ENCODE results near the gene TIGIT.

Gene TIGIT

DNA sequence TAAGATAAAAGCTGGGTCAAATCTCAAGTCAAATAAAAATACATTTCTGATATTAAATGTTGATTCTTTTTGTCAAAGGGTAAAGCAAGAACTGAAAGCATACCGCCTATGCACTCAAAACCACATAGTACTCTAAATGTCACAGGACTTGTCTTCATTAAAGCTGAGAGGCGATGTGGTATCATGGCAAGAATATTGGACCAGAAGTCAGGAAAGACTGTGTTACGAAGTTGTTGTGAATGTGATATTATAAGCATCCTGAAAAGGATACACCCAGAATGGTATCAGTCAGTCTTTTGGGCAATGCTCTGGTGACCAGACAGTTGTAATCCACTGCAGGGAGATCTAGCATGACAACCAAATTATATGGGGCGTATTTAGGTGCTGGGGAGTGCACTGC, 33.8 kb downstream of the TIGIT start:
- no peak overlapping the region for H3K27ac ChIP-seq (ENCODE audit: insufficient read depth in 1 of 2, low read depth in 1 of 2, low read length in 2 of 2, poor library complexity in 1 of 2, severe bottlenecking in 2 of 2)
- H3K9me3 ChIP-seq (ENCODE audit: control extremely low read depth in 1 of 5, control insufficient read depth in 4 of 5, insufficient read depth in 2 of 5, low read depth in 1 of 5, low read length in 4 of 5): peaks cover 0 to 3% (median 0%) of the 10 kb centered on the region in 5 experiments
- ChIA-PET CTCF (no interaction called here), POLR2A (no interaction called here)
- 89% methylated on average over 1 of the region's 4 CpGs for WGBS (ENCODE audit: insufficient coverage)
- no peaks in the 10 kb centered on the region for H3K4me1 ChIP-seq (ENCODE audit: control extremely low read depth in 1 of 4, control insufficient read depth in 4 of 4, insufficient read depth in 4 of 4, low read length in 3 of 4)
- no peaks in the 10 kb centered on the region for H3K27me3 ChIP-seq (replicated peaks in 2 of 5; ENCODE audit: control insufficient read depth in 4 of 5, insufficient read depth in 5 of 5, low read length in 4 of 5)
- H3K4me3 ChIP-seq (ENCODE audit: control insufficient read depth in 1 of 7, extremely low read depth in 1 of 7, insufficient read depth in 4 of 7, low read depth in 2 of 7, low read length in 6 of 7): no peak overlapping the region
- DNase-seq: no peak
- peaks cover 0 to 14% (median 6%) of the 10 kb centered on the region in 4 experiments for H3K36me3 ChIP-seq (ENCODE audit: control insufficient read depth in 4 of 4, insufficient read depth in 4 of 4, low read length in 3 of 4)

DNA sequence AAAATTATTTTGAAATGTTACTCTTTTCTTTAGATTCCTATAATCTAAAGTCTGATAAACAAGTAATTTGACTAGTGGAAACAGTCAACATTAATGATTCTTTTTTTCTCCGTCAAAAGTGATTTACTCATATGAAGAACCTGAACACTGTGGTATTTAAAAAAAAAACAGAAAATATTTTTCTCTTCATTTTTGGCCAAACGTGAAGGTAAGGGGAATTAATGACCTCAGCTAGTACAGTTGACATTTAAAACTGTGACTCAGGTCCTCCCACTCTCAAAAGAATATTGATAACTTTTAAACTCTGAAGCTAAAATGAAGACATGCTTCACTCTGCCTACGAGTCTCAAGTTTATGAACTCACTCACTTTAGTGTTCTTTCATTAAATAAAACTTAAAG, 34.5 kb downstream of the TIGIT start:
- no peak overlapping the region for H3K27ac ChIP-seq (ENCODE audit: insufficient read depth in 1 of 2, low read depth in 1 of 2, low read length in 2 of 2, poor library complexity in 1 of 2, severe bottlenecking in 2 of 2)
- no peaks in the 10 kb centered on the region for H3K27me3 ChIP-seq (replicated peaks in 2 of 5; ENCODE audit: control insufficient read depth in 4 of 5, insufficient read depth in 5 of 5, low read length in 4 of 5)
- H3K9me3 ChIP-seq (ENCODE audit: control extremely low read depth in 1 of 5, control insufficient read depth in 4 of 5, insufficient read depth in 2 of 5, low read depth in 1 of 5, low read length in 4 of 5): peaks cover 0 to 3% (median 0%) of the 10 kb centered on the region in 5 experiments
- H3K4me1 ChIP-seq (ENCODE audit: control extremely low read depth in 1 of 4, control insufficient read depth in 4 of 4, insufficient read depth in 4 of 4, low read length in 3 of 4): no peaks in the 10 kb centered on the region
- CTCF ChIA-PET: no interaction called here
- no peak overlapping the region for H3K4me3 ChIP-seq (ENCODE audit: control insufficient read depth in 1 of 7, extremely low read depth in 1 of 7, insufficient read depth in 4 of 7, low read depth in 2 of 7, low read length in 6 of 7)
- POLR2A ChIA-PET: no interaction called here
- H3K36me3 ChIP-seq (ENCODE audit: control insufficient read depth in 4 of 4, insufficient read depth in 4 of 4, low read length in 3 of 4): peaks cover 0 to 17% (median 6%) of the 10 kb centered on the region in 4 experiments
- no CpG with 5 or more reads among the region's 3 CpGs for WGBS (ENCODE audit: insufficient coverage)
- no peak for DNase-seq

DNA sequence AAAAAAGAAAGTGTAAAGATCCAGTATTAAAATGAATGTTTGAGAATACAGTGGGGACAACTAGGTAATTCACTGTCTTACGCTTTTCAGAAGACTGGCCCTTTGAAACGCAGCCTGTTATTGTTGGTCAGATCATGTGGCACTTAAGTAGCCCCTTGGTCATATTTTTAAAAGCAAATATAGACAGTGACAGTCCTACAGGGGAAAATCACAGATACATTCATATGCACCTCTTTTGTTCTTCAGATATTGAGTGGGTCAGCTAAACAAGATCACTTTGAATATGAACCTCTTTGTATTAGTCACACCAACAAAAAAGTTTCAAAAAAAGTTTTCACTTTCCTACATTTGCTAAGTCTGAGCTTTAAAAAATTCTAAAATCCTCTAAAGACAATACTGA, 36.0 kb downstream of the TIGIT start:
- no peaks in the 10 kb centered on the region for H3K4me1 ChIP-seq (ENCODE audit: control extremely low read depth in 1 of 4, control insufficient read depth in 4 of 4, insufficient read depth in 4 of 4, low read length in 3 of 4)
- WGBS (ENCODE audit: insufficient coverage): 100% methylated on average over 2 of the region's 2 CpGs
- POLR2A ChIA-PET: interaction anchor here (0.6 kb wide), 1 partner anchor 18 kb away, joined by 3 read pairs; no protein-coding TSS in a partner anchor
- peaks cover 0 to 3% (median 0%) of the 10 kb centered on the region in 5 experiments for H3K9me3 ChIP-seq (ENCODE audit: control extremely low read depth in 1 of 5, control insufficient read depth in 4 of 5, insufficient read depth in 2 of 5, low read depth in 1 of 5, low read length in 4 of 5)
- CTCF ChIA-PET: no interaction called here
- no peaks in the 10 kb centered on the region for H3K27me3 ChIP-seq (replicated peaks in 2 of 5; ENCODE audit: control insufficient read depth in 4 of 5, insufficient read depth in 5 of 5, low read length in 4 of 5)
- peaks cover 0 to 15% (median 6%) of the 10 kb centered on the region in 4 experiments for H3K36me3 ChIP-seq (ENCODE audit: control insufficient read depth in 4 of 4, insufficient read depth in 4 of 4, low read length in 3 of 4)
- no peak overlapping the region for H3K4me3 ChIP-seq (ENCODE audit: control insufficient read depth in 1 of 7, extremely low read depth in 1 of 7, insufficient read depth in 4 of 7, low read depth in 2 of 7, low read length in 6 of 7)
- DNase-seq: no peak
- H3K27ac ChIP-seq (ENCODE audit: insufficient read depth in 1 of 2, low read depth in 1 of 2, low read length in 2 of 2, poor library complexity in 1 of 2, severe bottlenecking in 2 of 2): no peak overlapping the region

DNA sequence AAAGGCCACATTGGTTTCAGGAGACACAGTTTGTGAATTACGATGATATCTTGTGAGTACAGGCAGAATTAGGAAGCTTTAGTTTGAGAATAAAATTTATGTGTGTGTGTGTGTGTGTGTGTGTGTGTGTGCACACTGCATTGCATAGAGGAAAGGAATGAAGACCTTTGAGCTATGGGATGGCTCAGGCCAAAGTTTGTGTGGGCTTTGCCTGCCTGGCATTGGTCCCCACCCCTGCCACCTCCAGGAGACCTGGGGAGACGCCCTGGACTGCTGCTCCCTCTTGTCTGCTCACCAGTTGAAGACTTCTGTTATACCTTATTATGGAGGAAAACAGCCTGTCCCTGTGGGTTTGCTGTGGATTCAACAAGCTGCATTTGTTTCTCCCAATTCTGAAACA, 37.2 kb downstream of the TIGIT start:
- no peak overlapping the region for H3K27ac ChIP-seq (ENCODE audit: insufficient read depth in 1 of 2, low read depth in 1 of 2, low read length in 2 of 2, poor library complexity in 1 of 2, severe bottlenecking in 2 of 2)
- POLR2A ChIA-PET: no interaction called here
- no peaks in the 10 kb centered on the region for H3K27me3 ChIP-seq (replicated peaks in 2 of 5; ENCODE audit: control insufficient read depth in 4 of 5, insufficient read depth in 5 of 5, low read length in 4 of 5)
- no peak overlapping the region for H3K4me3 ChIP-seq (ENCODE audit: control insufficient read depth in 1 of 7, extremely low read depth in 1 of 7, insufficient read depth in 4 of 7, low read depth in 2 of 7, low read length in 6 of 7)
- 100% methylated on average over 2 of the region's 2 CpGs for WGBS (ENCODE audit: insufficient coverage)
- no peaks in the 10 kb centered on the region for H3K4me1 ChIP-seq (ENCODE audit: control extremely low read depth in 1 of 4, control insufficient read depth in 4 of 4, insufficient read depth in 4 of 4, low read length in 3 of 4)
- H3K36me3 ChIP-seq (ENCODE audit: control insufficient read depth in 4 of 4, insufficient read depth in 4 of 4, low read length in 3 of 4): peaks cover 0 to 15% (median 6%) of the 10 kb centered on the region in 4 experiments
- CTCF ChIA-PET: no interaction called here
- peaks cover 0 to 3% (median 0%) of the 10 kb centered on the region in 5 experiments for H3K9me3 ChIP-seq (ENCODE audit: control extremely low read depth in 1 of 5, control insufficient read depth in 4 of 5, insufficient read depth in 2 of 5, low read depth in 1 of 5, low read length in 4 of 5)
- no peak for DNase-seq

DNA sequence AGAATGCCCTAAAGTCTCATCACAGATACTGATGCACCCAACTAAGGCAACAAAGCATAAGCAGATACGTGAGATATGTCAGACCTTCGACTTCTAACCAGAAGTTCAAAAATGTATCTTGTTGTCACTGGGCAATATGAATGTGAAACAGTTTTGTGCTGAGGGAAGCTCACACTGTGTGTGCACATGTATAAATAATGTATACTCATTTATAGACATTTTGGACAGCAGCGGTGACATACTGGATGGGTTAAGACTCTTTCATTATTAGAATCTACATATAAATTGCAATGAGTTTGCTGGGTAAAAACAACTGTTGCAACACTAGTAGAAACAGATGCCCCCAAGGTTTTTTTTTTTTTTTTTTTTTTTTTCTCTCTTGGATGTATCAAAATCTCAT, 37.9 kb downstream of the TIGIT start:
- no peaks in the 10 kb centered on the region for H3K27me3 ChIP-seq (replicated peaks in 2 of 5; ENCODE audit: control insufficient read depth in 4 of 5, insufficient read depth in 5 of 5, low read length in 4 of 5)
- POLR2A ChIA-PET: no interaction called here
- H3K4me1 ChIP-seq (ENCODE audit: control extremely low read depth in 1 of 4, control insufficient read depth in 4 of 4, insufficient read depth in 4 of 4, low read length in 3 of 4): no peaks in the 10 kb centered on the region
- H3K27ac ChIP-seq (ENCODE audit: insufficient read depth in 1 of 2, low read depth in 1 of 2, low read length in 2 of 2, poor library complexity in 1 of 2, severe bottlenecking in 2 of 2): no peak overlapping the region
- peaks cover 0 to 15% (median 6%) of the 10 kb centered on the region in 4 experiments for H3K36me3 ChIP-seq (ENCODE audit: control insufficient read depth in 4 of 4, insufficient read depth in 4 of 4, low read length in 3 of 4)
- no CpG with 5 or more reads among the region's 3 CpGs for WGBS (ENCODE audit: insufficient coverage)
- no peak overlapping the region for H3K4me3 ChIP-seq (ENCODE audit: control insufficient read depth in 1 of 7, extremely low read depth in 1 of 7, insufficient read depth in 4 of 7, low read depth in 2 of 7, low read length in 6 of 7)
- DNase-seq: no peak
- CTCF ChIA-PET: no interaction called here
- H3K9me3 ChIP-seq (ENCODE audit: control extremely low read depth in 1 of 5, control insufficient read depth in 4 of 5, insufficient read depth in 2 of 5, low read depth in 1 of 5, low read length in 4 of 5): peaks cover 0 to 3% (median 0%) of the 10 kb centered on the region in 5 experiments

DNA sequence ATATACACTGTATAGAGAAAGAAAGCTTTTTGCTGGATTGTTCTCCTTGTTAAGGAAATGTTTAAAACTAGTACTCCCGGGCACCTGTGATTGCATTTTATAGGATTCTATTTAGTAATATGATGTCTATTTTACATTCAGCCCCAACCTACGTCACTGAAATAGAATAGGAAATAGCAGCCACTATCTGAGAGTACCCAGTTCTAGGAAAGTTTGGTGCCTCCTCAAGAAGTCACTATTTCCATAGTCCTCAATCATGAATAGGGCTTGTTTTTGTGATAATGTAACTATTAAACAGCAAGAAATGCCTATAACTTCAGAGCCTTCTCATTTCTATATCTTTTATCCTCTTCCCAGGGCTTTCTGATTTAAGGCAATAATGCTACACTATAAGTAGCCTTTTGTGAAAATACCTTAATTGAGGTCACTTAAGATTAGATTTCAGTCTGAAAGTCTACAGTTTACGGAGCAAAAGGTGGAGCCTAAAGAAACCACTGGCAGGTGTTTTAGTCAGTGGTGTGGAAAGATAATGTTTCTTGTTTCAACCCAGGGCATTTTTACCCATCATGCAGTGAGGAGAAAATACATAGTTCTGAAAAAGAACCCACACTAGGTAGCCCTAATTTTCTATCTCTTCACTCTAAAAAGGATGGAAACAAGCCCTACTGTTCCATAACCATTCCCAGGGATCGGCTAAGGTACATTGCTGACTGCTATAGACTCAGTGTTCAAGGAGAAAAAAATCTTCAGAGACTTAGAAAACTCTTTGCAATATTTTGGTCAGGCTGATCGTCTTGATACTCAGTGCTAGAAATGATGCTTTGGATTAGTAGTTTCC, 38.7 kb downstream of the TIGIT start:
- ChIA-PET CTCF (no interaction called here), POLR2A (no interaction called here)
- Histone ChIP-seq H3K27me3 (replicated peaks in 2 of 5; ENCODE audit: control insufficient read depth in 4 of 5, insufficient read depth in 5 of 5, low read length in 4 of 5) (no peaks in the 10 kb centered on the region), H3K4me1 (ENCODE audit: control extremely low read depth in 1 of 4, control insufficient read depth in 4 of 4, insufficient read depth in 4 of 4, low read length in 3 of 4) (no peaks in the 10 kb centered on the region), H3K36me3 (ENCODE audit: control insufficient read depth in 4 of 4, insufficient read depth in 4 of 4, low read length in 3 of 4) (peaks cover 0 to 15% (median 6%) of the 10 kb centered on the region in 4 experiments), H3K4me3 (ENCODE audit: control insufficient read depth in 1 of 7, extremely low read depth in 1 of 7, insufficient read depth in 4 of 7, low read depth in 2 of 7, low read length in 6 of 7) (no peak overlapping the region), H3K9me3 (ENCODE audit: control extremely low read depth in 1 of 5, control insufficient read depth in 4 of 5, insufficient read depth in 2 of 5, low read depth in 1 of 5, low read length in 4 of 5) (peaks cover 0 to 3% (median 0%) of the 10 kb centered on the region in 5 experiments), H3K27ac (ENCODE audit: insufficient read depth in 1 of 2, low read depth in 1 of 2, low read length in 2 of 2, poor library complexity in 1 of 2, severe bottlenecking in 2 of 2) (no peak overlapping the region)
- DNase-seq: no peak
- 96% methylated on average over 3 of the region's 5 CpGs for WGBS (ENCODE audit: insufficient coverage)

DNA sequence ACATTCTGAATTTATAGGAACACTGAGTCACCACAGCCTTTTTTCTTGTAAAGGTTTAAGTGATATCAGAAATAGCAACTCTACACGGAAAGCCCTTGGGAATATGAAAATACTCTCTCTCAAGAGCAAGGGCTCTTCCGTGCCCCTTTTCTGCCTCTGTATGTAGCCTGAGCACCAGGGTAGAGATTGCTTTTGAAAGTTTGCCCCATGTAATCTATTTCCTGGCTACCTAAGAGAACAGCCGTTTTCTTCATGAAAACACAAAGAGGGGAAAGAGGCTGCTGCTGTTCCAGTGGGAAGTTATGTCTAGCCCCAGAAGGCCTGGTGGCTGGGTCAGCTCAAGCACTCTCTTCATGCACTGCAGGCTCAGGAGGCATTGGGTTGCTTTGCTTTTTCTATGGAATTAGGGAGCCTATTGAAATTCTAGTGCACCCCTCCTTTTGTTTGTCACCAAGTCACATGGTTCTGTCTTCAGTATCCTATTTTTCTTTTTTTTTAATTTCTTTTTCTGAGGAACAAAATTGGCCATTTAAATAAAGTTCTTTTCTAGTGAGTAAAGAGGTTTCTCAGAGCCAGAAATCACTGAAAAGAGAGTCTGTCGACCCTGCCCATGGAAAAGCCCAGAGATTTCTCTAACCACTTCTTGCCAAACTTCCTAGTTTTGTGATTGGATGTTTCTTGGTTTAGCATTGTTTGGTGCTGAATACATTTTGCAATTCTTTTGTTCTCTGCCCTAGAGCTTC, 39.5 kb downstream of the TIGIT start:
- Histone ChIP-seq H3K9me3 (ENCODE audit: control extremely low read depth in 1 of 5, control insufficient read depth in 4 of 5, insufficient read depth in 2 of 5, low read depth in 1 of 5, low read length in 4 of 5) (peaks cover 0 to 3% (median 0%) of the 10 kb centered on the region in 5 experiments), H3K27me3 (replicated peaks in 2 of 5; ENCODE audit: control insufficient read depth in 4 of 5, insufficient read depth in 5 of 5, low read length in 4 of 5) (no peaks in the 10 kb centered on the region), H3K27ac (ENCODE audit: insufficient read depth in 1 of 2, low read depth in 1 of 2, low read length in 2 of 2, poor library complexity in 1 of 2, severe bottlenecking in 2 of 2) (no peak overlapping the region), H3K4me1 (ENCODE audit: control extremely low read depth in 1 of 4, control insufficient read depth in 4 of 4, insufficient read depth in 4 of 4, low read length in 3 of 4) (no peaks in the 10 kb centered on the region), H3K36me3 (ENCODE audit: control insufficient read depth in 4 of 4, insufficient read depth in 4 of 4, low read length in 3 of 4) (peaks cover 0 to 17% (median 6%) of the 10 kb centered on the region in 4 experiments), H3K4me3 (ENCODE audit: control insufficient read depth in 1 of 7, extremely low read depth in 1 of 7, insufficient read depth in 4 of 7, low read depth in 2 of 7, low read length in 6 of 7) (no peak overlapping the region)
- ChIA-PET POLR2A (no interaction called here), CTCF (no interaction called here)
- WGBS (ENCODE audit: insufficient coverage): 100% methylated on average over 4 of the region's 4 CpGs
- no peak for DNase-seq
